Measurements from ENCODE around the gene CD300LG. TPM values are rescaled to one million over a fixed set of nuclear protein-coding genes. Genes with fewer than 3 reads are reported as not detected.
"Not testable (repeated sequence)": the region's sequence is repeated elsewhere in the genome, so short reads cannot be mapped to it uniquely, and the experiment has no call there.

The CD300LG gene
- not detected for total RNA-seq

GRCh38 chr17:43846963-43847371, at the start of gene CD300LG:
TSS of gene CD300LG (plus strand) at chr17:43847176. CDS start at chr17:43847217, 41 bp downstream.
- no peaks in the 10 kb centered on the region for H3K36me3 Mint-ChIP-seq

DNA sequence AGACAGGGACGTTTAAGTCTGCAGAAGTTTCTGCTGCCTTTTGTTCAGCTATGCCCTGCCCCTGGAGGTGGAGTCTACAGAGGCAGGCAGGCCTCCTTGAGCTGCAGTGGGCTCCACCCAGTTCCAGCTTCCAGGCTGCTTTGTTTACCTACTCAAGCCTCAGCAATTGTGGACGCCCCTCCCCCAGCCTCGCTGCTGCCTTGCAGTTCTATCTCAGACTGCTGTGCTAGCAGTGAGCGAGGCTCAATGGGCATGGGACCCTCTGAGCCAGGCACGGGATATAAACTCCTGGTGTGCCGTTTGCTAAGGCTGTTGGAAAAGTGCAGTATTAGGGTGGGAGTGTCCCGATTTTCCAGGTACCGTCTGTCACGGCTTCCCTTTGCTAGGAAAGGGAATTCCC, 49.0 kb upstream of the CD300LG start:
- H3K9me3 Mint-ChIP-seq, H3K4me3 Mint-ChIP-seq, H3K4me1 Mint-ChIP-seq, H3K27ac Mint-ChIP-seq, DNase-seq, H3K36me3 Mint-ChIP-seq: not testable (repeated sequence)
- peaks cover 37% of the 10 kb centered on the region for H3K27me3 Mint-ChIP-seq

More at GRCh38 chr17:43846963-43847371, at the start of gene CD300LG:
- Mint-ChIP-seq H3K27me3 (peaks cover 32% of the 10 kb centered on the region), H3K9me3 (no peaks in the 10 kb centered on the region), H3K4me1 (no peaks in the 10 kb centered on the region), H3K4me3 (no peak within 1 kb of the TSS), H3K27ac (no peak within 1 kb of the TSS)
- no peak for DNase-seq

- no peak overlapping the region for H3K4me3 Mint-ChIP-seq
- no peaks in the 10 kb centered on the region for H3K36me3 Mint-ChIP-seq
- no peaks in the 10 kb centered on the region for H3K4me1 Mint-ChIP-seq
- no peak for DNase-seq
- H3K27ac Mint-ChIP-seq = no peak overlapping the region
- H3K27me3 Mint-ChIP-seq = peaks cover 39% of the 10 kb centered on the region
- H3K9me3 Mint-ChIP-seq = no peaks in the 10 kb centered on the region
Measured at GRCh38 chr17:43799047-43799446, 47.9 kb upstream of the CD300LG start.

- Mint-ChIP-seq H3K4me1 (peaks cover 5% of the 10 kb centered on the region), H3K27ac (no peak overlapping the region), H3K27me3 (peaks cover 45% of the 10 kb centered on the region), H3K4me3 (no peak overlapping the region), H3K9me3 (no peaks in the 10 kb centered on the region), H3K36me3 (no peaks in the 10 kb centered on the region)
- no peak for DNase-seq
Measured at GRCh38 chr17:43800736-43801135, 46.2 kb upstream of the CD300LG start.

- H3K4me1 Mint-ChIP-seq = peaks cover 5% of the 10 kb centered on the region
- no peak overlapping the region for H3K4me3 Mint-ChIP-seq
- peaks cover 39% of the 10 kb centered on the region for H3K27me3 Mint-ChIP-seq
- no peaks in the 10 kb centered on the region for H3K36me3 Mint-ChIP-seq
- DNase-seq = no peak
- no peak overlapping the region for H3K27ac Mint-ChIP-seq
- no peaks in the 10 kb centered on the region for H3K9me3 Mint-ChIP-seq
Measured at GRCh38 chr17:43801844-43802243, 45.1 kb upstream of the CD300LG start.

DNA sequence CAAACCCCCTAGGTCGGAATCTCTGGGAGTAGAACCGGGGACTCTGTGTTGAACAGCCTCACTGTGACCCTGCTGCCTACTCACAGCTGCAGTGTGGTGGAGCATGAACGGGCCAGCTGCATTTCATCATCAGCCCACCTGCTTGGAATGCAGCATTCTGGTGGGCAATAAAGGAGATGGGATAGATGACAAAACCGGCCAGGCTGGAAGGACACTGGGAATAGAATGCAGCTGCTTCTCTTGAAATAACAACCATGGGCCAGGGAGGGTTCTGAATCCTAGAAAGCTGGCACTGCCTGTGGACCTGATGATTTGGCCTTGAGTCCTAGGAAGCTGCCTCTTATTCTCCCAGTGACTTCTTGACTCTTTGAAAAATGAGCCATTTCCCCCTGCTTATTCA, 43.2 kb upstream of the CD300LG start:
- H3K4me3 Mint-ChIP-seq = no peak overlapping the region
- no peak overlapping the region for H3K27ac Mint-ChIP-seq
- no peaks in the 10 kb centered on the region for H3K9me3 Mint-ChIP-seq
- peaks cover 5% of the 10 kb centered on the region for H3K4me1 Mint-ChIP-seq
- DNase-seq = no peak
- peaks cover 34% of the 10 kb centered on the region for H3K27me3 Mint-ChIP-seq
- H3K36me3 Mint-ChIP-seq = no peaks in the 10 kb centered on the region

GRCh38 chr17:43805117-43805516, 41.9 kb upstream of the CD300LG start:
- H3K9me3 Mint-ChIP-seq = no peaks in the 10 kb centered on the region
- peaks cover 31% of the 10 kb centered on the region for H3K27me3 Mint-ChIP-seq
- H3K4me1 Mint-ChIP-seq = peaks cover 5% of the 10 kb centered on the region
- H3K4me3 Mint-ChIP-seq = no peak overlapping the region
- no peak for DNase-seq
- H3K36me3 Mint-ChIP-seq = no peaks in the 10 kb centered on the region
- no peak overlapping the region for H3K27ac Mint-ChIP-seq

DNA sequence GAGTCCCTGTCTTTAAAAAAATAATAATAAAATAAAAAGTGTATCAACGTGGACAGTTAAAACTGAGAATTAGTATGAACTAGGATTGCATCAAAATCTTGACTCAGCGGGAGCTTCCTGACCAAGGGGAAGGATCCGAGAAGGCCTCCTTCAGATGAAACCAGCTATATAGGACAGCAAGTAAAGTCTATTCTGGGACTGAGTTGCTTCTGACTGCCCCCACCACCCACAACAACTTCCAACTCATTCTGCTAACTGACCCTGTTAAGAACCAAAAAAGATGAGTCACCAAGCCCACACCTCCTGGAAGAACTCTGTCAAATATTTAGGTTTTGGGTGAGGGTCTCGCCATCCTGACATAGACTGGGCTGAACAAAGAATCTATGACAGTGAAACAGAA, 38.9 kb upstream of the CD300LG start:
- Mint-ChIP-seq H3K9me3 (no peaks in the 10 kb centered on the region), H3K36me3 (no peaks in the 10 kb centered on the region), H3K4me3 (no peak overlapping the region), H3K4me1 (peaks cover 5% of the 10 kb centered on the region), H3K27me3 (peaks cover 39% of the 10 kb centered on the region), H3K27ac (no peak overlapping the region)
- no peak for DNase-seq

GRCh38 chr17:43809121-43809520, 37.9 kb upstream of the CD300LG start:
- Mint-ChIP-seq H3K36me3 (no peaks in the 10 kb centered on the region), H3K27me3 (peaks cover 30% of the 10 kb centered on the region), H3K27ac (no peak overlapping the region), H3K4me3 (no peak overlapping the region), H3K4me1 (peaks cover 5% of the 10 kb centered on the region), H3K9me3 (no peaks in the 10 kb centered on the region)
- DNase-seq = no peak

- no peaks in the 10 kb centered on the region for H3K4me1 Mint-ChIP-seq
- no peaks in the 10 kb centered on the region for H3K36me3 Mint-ChIP-seq
- H3K27ac Mint-ChIP-seq = no peak overlapping the region
Measured at GRCh38 chr17:43810226-43810715, 36.7 kb upstream of the CD300LG start.

DNA sequence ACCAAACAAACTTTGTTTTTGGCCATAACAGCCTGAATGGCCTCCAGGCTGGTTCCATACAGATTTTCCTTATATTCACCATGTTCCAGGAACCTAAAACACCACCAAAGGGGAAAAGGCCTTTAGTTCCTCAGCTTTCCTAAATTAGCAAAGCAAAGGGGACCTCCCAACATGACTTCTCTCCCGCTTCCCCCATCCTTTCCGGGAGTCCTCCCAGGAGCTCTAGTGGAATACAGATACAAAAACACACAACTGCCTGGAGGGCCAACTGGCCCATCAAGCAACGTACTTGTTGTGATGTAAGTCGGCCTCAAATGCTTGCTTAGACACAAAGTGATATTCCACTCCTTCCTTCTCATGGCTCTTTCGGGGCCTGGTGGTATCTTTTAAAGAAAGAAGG, 36.2 kb upstream of the CD300LG start:
- no peak for DNase-seq
- H3K4me1 Mint-ChIP-seq = no peaks in the 10 kb centered on the region
- no peaks in the 10 kb centered on the region for H3K36me3 Mint-ChIP-seq
- H3K27ac Mint-ChIP-seq = no peak overlapping the region
- no peak overlapping the region for H3K4me3 Mint-ChIP-seq
- peaks cover 14% of the 10 kb centered on the region for H3K27me3 Mint-ChIP-seq
- no peaks in the 10 kb centered on the region for H3K9me3 Mint-ChIP-seq

More at GRCh38 chr17:43810226-43810715, 36.7 kb upstream of the CD300LG start:
- H3K4me3 Mint-ChIP-seq = no peak overlapping the region
- H3K9me3 Mint-ChIP-seq = no peaks in the 10 kb centered on the region
- peaks cover 20% of the 10 kb centered on the region for H3K27me3 Mint-ChIP-seq
- DNase-seq = no peak

DNA sequence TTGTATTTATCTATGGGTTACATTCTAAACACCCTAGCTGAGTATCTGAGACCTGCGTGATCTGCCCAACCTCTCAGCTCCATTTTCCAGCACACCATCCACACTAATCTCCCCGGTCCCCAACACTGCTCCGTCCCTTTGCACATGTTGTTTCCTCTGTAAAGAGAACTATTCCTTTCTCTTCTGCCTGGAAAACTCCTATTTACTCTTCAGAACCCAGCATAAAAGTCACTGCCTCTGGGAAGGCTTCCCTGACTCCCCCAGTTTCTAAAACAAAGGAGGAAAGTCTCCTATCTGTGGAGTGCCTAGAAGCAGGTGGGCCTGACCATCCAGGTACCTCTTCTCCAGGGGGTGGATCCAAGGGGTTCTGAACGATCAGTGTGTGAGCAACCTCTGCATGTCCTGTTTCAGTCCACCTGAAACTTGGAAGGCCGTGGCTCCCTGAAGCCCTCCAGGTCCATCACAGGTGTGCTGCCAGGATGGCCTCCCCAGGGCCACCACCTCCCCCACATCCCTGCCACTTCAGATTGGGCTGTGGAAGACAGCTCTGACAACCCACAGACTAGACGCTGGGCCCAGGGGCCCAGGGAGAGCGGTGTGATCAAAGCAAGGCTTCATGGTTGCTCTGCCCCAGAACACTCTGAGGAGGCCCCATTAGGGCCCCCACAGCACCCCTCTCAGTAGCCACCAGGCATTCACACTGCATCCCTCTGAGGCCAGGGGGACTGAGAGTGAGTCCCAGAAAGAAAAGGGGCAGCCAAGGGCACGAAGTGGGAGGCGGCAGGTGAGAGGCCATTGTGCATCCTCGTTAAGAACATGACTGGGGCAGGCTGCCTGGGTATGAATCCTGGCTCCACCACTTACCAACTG, 34.3 kb upstream of the CD300LG start:
- Mint-ChIP-seq H3K27me3 (peaks cover 14% of the 10 kb centered on the region), H3K9me3 (no peaks in the 10 kb centered on the region), H3K27ac (no peak overlapping the region), H3K4me1 (no peaks in the 10 kb centered on the region), H3K4me3 (no peak overlapping the region), H3K36me3 (no peaks in the 10 kb centered on the region)
- DNase-seq = no peak

DNA sequence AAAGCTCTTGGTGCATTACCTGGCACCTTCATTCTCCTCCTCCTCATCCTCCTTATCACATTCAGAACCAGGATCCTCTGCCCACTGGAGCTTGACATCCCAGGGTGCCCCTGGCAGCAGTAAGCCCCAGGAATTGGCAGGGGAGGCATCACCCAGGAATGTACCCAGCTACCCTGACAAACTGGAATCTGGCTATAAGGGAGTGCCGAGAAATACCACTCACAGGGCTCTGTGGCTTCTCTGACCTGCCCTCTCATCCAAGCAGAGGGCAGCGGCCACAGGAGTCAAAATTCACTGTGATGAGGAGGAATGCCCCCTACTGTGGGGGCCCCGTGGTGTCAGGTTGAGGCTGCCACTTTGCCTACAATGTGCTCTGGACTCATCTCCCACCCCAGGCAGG, 33.6 kb upstream of the CD300LG start:
- Mint-ChIP-seq H3K36me3 (no peaks in the 10 kb centered on the region), H3K27me3 (peaks cover 14% of the 10 kb centered on the region), H3K4me1 (no peaks in the 10 kb centered on the region), H3K27ac (no peak overlapping the region), H3K4me3 (no peak overlapping the region), H3K9me3 (no peaks in the 10 kb centered on the region)
- DNase-seq = no peak

- no peak overlapping the region for H3K27ac Mint-ChIP-seq
- no peaks in the 10 kb centered on the region for H3K4me1 Mint-ChIP-seq
- H3K36me3 Mint-ChIP-seq = no peaks in the 10 kb centered on the region
- peaks cover 14% of the 10 kb centered on the region for H3K27me3 Mint-ChIP-seq
- no peak for DNase-seq
- H3K4me3 Mint-ChIP-seq = no peak overlapping the region
- H3K9me3 Mint-ChIP-seq = no peaks in the 10 kb centered on the region
Measured at GRCh38 chr17:43814026-43814425, 33.0 kb upstream of the CD300LG start.

GRCh38 chr17:43814714-43815113, 32.3 kb upstream of the CD300LG start:
- Mint-ChIP-seq H3K4me3 (no peak overlapping the region), H3K27me3 (peaks cover 9% of the 10 kb centered on the region), H3K9me3 (no peaks in the 10 kb centered on the region), H3K36me3 (no peaks in the 10 kb centered on the region), H3K4me1 (no peaks in the 10 kb centered on the region), H3K27ac (no peak overlapping the region)
- DNase-seq = no peak

All from activated naive CD8-positive, alpha-beta T cell treated with anti-CD3 and anti-CD28 coated beads for 36 hours (primary cell).